IMR-90 (cell line): Measurements from ENCODE around the gene SCYGR1. TPM values are rescaled to one million over a fixed set of nuclear protein-coding genes. Genes with fewer than 3 reads are reported as not detected.

ENCODE experiments used
- ATAC-seq: fragments of 200-7000 bp; cut with Tn5 transposase; 2 replicates; pipeline ENCODE4 v1.9.1; 2020; ENCODE audit warnings: low read depth, mild to moderate bottlenecking, moderate library complexity
- BruUV-seq: library from RNA; stranded (reverse); fragments of 400-500 nt; replicated peaks from 2 replicates; lab custom pipeline; 2021; lab: Mats Ljungman, UMichigan
- CTCF ChIA-PET: fragments of 300-600 bp; formaldehyde crosslinking; extraction: SDS; loops from one replicate; lab custom pipeline; 2021; ENCODE audit warnings: antibody characterized with exemption; lab: Yijun Ruan, JAX
- POLR2A ChIA-PET: fragments of 300-600 bp; sonication (Branson Sonifier 250); formaldehyde crosslinking; loops from one replicate; lab custom pipeline; 2022; ENCODE audit warnings: antibody characterized with exemption; ENCODE audit not compliant: unreplicated experiment; lab: Charles Lee
- DNase-seq: peaks from one replicate; pipeline ENCODE4 v3.0.0; 2013
- H2AFZ ChIP-seq: replicated peaks from 2 replicates; pipeline ENCODE3; 2013; ENCODE audit warnings: low read length, mild to moderate bottlenecking; ENCODE audit not compliant: poor library complexity
- H2AK5ac ChIP-seq: 2 replicates; pipeline ENCODE4 v1.6.1; 2013; ENCODE audit warnings: low read depth, low read length, inconsistent platforms
- H2AK9ac ChIP-seq: replicated peaks from 2 replicates; pipeline ENCODE3; 2013; ENCODE audit warnings: mild to moderate bottlenecking, low read depth, low read length, moderate library complexity; ENCODE audit not compliant: poor library complexity
- H2BK120ac ChIP-seq: 2 replicates; pipeline ENCODE4 v1.6.1; 2013; ENCODE audit warnings: low read depth, low read length, inconsistent platforms
- H2BK15ac ChIP-seq: 3 replicates; pipeline ENCODE4 v1.6.1; 2013; ENCODE audit warnings: low read depth, low read length, inconsistent platforms
- H2BK20ac ChIP-seq: 2 replicates; pipeline ENCODE4 v1.6.1; 2013; ENCODE audit warnings: low read depth, mild to moderate bottlenecking, inconsistent platforms, low read length, moderate library complexity
- H2BK5ac ChIP-seq: 2 replicates; pipeline ENCODE4 v1.6.1; 2013; ENCODE audit warnings: mild to moderate bottlenecking, low read depth, low read length, inconsistent platforms; ENCODE audit not compliant: poor library complexity, severe bottlenecking
- H3K14ac ChIP-seq: replicated peaks from 2 replicates; pipeline ENCODE4 v1.6.1; 2013; ENCODE audit warnings: low read depth, low read length, inconsistent platforms
- H3K18ac ChIP-seq: 2 replicates; pipeline ENCODE4 v1.6.1; 2013; ENCODE audit warnings: low read depth, low read length, control low read depth
- H3K23ac ChIP-seq: 2 replicates; pipeline ENCODE4 v1.6.1; 2013; ENCODE audit warnings: low read depth, low read length, inconsistent platforms
- H3K27ac ChIP-seq: 2 replicates; pipeline ENCODE4 v1.5.1; 2013; ENCODE audit warnings: mild to moderate bottlenecking, control low read depth, low read length; ENCODE audit not compliant: insufficient read depth
- H3K27me3 ChIP-seq: 2 replicates; pipeline ENCODE4 v1.6.1; 2013; ENCODE audit warnings: low read length; ENCODE audit not compliant: control insufficient read depth, insufficient read depth
- H3K36me3 ChIP-seq: 2 replicates; pipeline ENCODE4 v1.6.1; 2013; ENCODE audit warnings: low read length, mixed read lengths; ENCODE audit not compliant: control insufficient read depth, insufficient read depth
- H3K4ac ChIP-seq: 2 replicates; pipeline ENCODE4 v1.6.1; 2013; ENCODE audit warnings: low read depth, low read length, inconsistent platforms
- H3K4me1 ChIP-seq: 2 replicates; pipeline ENCODE4 v1.6.1; 2013; ENCODE audit warnings: low read length, mixed read lengths; ENCODE audit not compliant: control insufficient read depth, insufficient read depth
- H3K4me2 ChIP-seq: 2 replicates; pipeline ENCODE4 v1.6.1; 2013; ENCODE audit warnings: low read depth, mild to moderate bottlenecking, control low read depth, low read length, moderate library complexity
- H3K4me3 ChIP-seq: 2 replicates; pipeline ENCODE4 v1.5.1; 2013; ENCODE audit warnings: low read depth, mild to moderate bottlenecking, control low read depth, low read length, moderate library complexity; ENCODE audit not compliant: insufficient read depth
- H3K56ac ChIP-seq: 2 replicates; pipeline ENCODE4 v1.6.1; 2013; ENCODE audit warnings: low read length, inconsistent platforms; ENCODE audit not compliant: insufficient read depth; ENCODE audit errors: extremely low read depth
- H3K79me1 ChIP-seq, 2 experiments: 2 replicates each; pipeline ENCODE4 v1.6.1; 2013; ENCODE audit warnings: low read length in 2 of 2, inconsistent platforms in 1 of 2, low read depth in 1 of 2
- H3K9ac ChIP-seq: 2 replicates; pipeline ENCODE4 v1.6.1; 2013; ENCODE audit warnings: low read depth, low read length, control low read depth
- H3K9me1 ChIP-seq: 2 replicates; pipeline ENCODE4 v1.6.1; 2013; ENCODE audit warnings: low read length, inconsistent platforms; ENCODE audit not compliant: insufficient read depth
- H3K9me3 ChIP-seq: 2 replicates; pipeline ENCODE4 v1.6.1; 2013; ENCODE audit warnings: low read length; ENCODE audit not compliant: control insufficient read depth, insufficient read depth
- H4K20me1 ChIP-seq: 2 replicates; pipeline ENCODE4 v1.6.1; 2013; ENCODE audit warnings: low read length, inconsistent platforms; ENCODE audit not compliant: insufficient read depth
- H4K5ac ChIP-seq: 2 replicates; pipeline ENCODE4 v1.6.1; 2013; ENCODE audit warnings: mild to moderate bottlenecking, low read depth, low read length, control low read depth
- H4K8ac ChIP-seq, 2 experiments: 2 replicates each; pipeline ENCODE4 v1.6.1; 2013; ENCODE audit warnings: low read depth in 2 of 2, low read length in 2 of 2, control low read depth in 1 of 2, inconsistent platforms in 1 of 2
- H4K91ac ChIP-seq: 2 replicates; pipeline ENCODE4 v1.6.1; 2013; ENCODE audit warnings: low read depth, low read length, inconsistent platforms; ENCODE audit not compliant: insufficient read depth
- NFE2L2 ChIP-seq: fragments of 150-350 bp; IDR thresholded peaks from 2 replicates; pipeline ENCODE4 v1.6.1; 2016; ENCODE audit warnings: low read depth, mild to moderate bottlenecking, low read length
- WGBS, 2 experiments: methylation state at CpG; one replicate each; pipeline versions ENCODE4 v1.1.5 to v1.1.7; 2013; ENCODE audit warnings: missing lambda C conversion rate in 2 of 2; ENCODE audit not compliant: insufficient read length in 1 of 2; ENCODE audit errors: extremely low coverage in 2 of 2; 5-methylcytosine and 5-hydroxymethylcytosine counted together
- dilution Hi-C: fragments of 300-500 bp; cut with HindIII; formaldehyde crosslinking; loops from one replicate; pipeline ENCODE4 v1.14.3; 2018; ENCODE audit warnings: low sequenced_read_pairs; ENCODE audit not compliant: unreplicated experiment
- in situ Hi-C: fragments of 300-500 bp; cut with MboI; formaldehyde crosslinking; loops from 3 replicates; pipeline ENCODE4 v1.14.3; 2019; ENCODE audit warnings: low sequenced_read_pairs, inconsistent platforms, mixed read lengths
- intact Hi-C: fragments of 100-400 bp; cut with micrococcal nuclease; formaldehyde crosslinking; loops from 2 replicates; pipeline ENCODE4 v1.10.0; 2022
- polyA plus RNA-seq, 3 experiments: library from polyadenylated mRNA; depleted of rRNA; stranded (reverse); fragments of >200 nt; gene quantifications; 2 replicates each; pipeline ENCODE4 v1.2.3, GENCODE V29; 2012; ENCODE audit warnings: low replicate concordance in 1 of 3
- total RNA-seq: library from RNA; depleted of rRNA; stranded (reverse); fragments of >200 nt; gene quantifications from 2 replicates; pipeline ENCODE4 v1.2.3, GENCODE V29; 2012

The SCYGR1 gene
- total and polyA plus RNA-seq, 2 of the 4 experiments (the other 2 are of a cell fraction): not detected

DNA sequence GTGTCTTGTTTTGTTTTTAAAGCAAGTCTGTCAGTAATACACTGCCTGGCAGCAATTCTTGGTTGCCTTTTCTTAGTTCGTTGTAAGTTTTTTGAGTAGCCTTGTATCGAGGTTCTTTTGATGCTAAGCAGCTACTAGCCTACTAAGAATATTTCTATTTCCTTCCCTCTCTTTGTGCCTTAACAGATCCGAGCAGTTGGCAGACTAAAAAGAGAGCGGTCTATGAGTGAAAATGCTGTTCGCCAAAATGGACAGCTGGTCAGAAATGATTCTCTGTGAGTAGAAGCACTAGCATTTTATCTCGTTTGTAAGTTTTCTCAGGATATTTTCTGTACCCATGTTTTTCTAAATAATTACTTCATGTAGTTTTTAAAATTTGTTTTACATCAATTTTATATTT, 47.6 kb downstream of the SCYGR1 start:
- Histone ChIP-seq H2AFZ (no peak overlapping the region), H2BK5ac (no peak overlapping the region), H3K4me3 (no peak overlapping the region), H4K91ac (no peak overlapping the region), H3K4me1 (no peaks in the 10 kb centered on the region), H3K9me1 (peaks cover 3% of the 10 kb centered on the region), H4K8ac (no peak overlapping the region), H3K27me3 (no peaks in the 10 kb centered on the region), H3K79me1 (peaks cover 8 to 18% of the 10 kb centered on the region in 2 experiments), H2BK15ac (no peak overlapping the region), H3K9me3 (no peaks in the 10 kb centered on the region), H3K9ac (no peak overlapping the region), H3K36me3 (peaks cover 11% of the 10 kb centered on the region), H3K4ac (no peak overlapping the region), H2AK9ac (no peak overlapping the region), H4K20me1 (no peaks in the 10 kb centered on the region), H3K14ac (no peak overlapping the region), H2BK20ac (no peak overlapping the region), H3K4me2 (no peak overlapping the region), H3K27ac (no peak overlapping the region), H4K5ac (no peak overlapping the region), H3K23ac (no peak overlapping the region), H3K18ac (no peak overlapping the region), H2AK5ac (no peak overlapping the region), H2BK120ac (no peak overlapping the region), H3K56ac (no peak overlapping the region)
- no peak for TF ChIP-seq NFE2L2
- ATAC-seq (no peak), DNase-seq (no peak)
- WGBS, 2 experiments: no CpG with 5 or more reads among the region's 6 CpGs
- in situ Hi-C loops: no loop called here
- ChIA-PET CTCF (interaction anchor here (1.0 kb wide), 1 partner anchor 33 kb away, joined by 3 read pairs; no protein-coding TSS in a partner anchor), POLR2A (no interaction called here)
- dilution Hi-C loops: no loop called here
- intact Hi-C loops: no loop called here
- no TSS peak for BruUV-seq
